PC-9 (cell line): Measurements from ENCODE around the gene KRT76.

Experiments used
- EZH2 ChIP-seq: fragments of 200-600 bp; sonication (generic); IDR thresholded peaks from 2 replicates; pipeline ENCODE4 v1.8.0; 2017; ENCODE audit warnings: antibody characterized with exemption, low read depth
- TF ChIP-seq, protein P1 (sequence below): fragments of 200-600 bp; sonication (generic); conservative IDR thresholded peaks from 2 replicates; pipeline ENCODE4 v1.6.1; 2017; ENCODE audit warnings: mixed run types, antibody characterized with exemption, mild to moderate bottlenecking, moderate library complexity

DNA sequence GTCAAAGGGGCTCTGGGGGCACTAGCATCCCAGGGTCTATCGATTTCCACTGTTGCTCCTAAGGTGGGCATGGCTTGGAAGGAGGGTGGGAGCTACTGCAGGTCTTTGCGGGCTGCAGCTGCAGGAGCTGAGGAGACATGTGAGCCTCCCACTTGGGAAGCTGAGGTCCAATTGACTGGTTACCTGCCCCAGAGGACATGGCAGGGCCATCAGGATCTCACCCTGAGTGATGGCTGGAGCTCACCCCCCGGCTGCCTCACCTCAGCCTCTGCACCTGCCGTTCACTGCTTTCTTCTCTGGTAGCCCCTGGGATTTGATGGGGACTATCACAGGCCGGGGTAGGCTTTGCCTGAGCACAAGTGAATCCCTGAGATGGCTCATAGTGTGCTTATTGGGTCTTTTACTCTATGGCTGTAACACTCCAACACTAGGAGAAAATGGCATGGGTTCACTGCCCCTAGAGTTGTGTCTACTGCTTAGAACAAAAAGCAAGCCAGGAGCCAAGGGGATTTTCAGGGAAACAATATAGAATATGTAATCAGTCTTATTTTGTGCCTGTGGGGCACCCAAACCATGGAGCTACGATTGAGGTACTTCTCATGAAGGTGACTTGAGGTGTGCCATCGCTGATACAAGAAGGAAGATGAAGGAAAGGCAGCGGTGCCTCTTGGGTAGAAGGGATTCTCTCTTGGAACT, 40.0 kb upstream of the KRT76 start:
- TF ChIP-seq, protein P1, sequence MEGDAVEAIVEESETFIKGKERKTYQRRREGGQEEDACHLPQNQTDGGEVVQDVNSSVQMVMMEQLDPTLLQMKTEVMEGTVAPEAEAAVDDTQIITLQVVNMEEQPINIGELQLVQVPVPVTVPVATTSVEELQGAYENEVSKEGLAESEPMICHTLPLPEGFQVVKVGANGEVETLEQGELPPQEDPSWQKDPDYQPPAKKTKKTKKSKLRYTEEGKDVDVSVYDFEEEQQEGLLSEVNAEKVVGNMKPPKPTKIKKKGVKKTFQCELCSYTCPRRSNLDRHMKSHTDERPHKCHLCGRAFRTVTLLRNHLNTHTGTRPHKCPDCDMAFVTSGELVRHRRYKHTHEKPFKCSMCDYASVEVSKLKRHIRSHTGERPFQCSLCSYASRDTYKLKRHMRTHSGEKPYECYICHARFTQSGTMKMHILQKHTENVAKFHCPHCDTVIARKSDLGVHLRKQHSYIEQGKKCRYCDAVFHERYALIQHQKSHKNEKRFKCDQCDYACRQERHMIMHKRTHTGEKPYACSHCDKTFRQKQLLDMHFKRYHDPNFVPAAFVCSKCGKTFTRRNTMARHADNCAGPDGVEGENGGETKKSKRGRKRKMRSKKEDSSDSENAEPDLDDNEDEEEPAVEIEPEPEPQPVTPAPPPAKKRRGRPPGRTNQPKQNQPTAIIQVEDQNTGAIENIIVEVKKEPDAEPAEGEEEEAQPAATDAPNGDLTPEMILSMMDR = no peak
- TF ChIP-seq EZH2 = no peak
